ENCODE measurements around the gene GABRD.

The GABRD gene

DNA sequence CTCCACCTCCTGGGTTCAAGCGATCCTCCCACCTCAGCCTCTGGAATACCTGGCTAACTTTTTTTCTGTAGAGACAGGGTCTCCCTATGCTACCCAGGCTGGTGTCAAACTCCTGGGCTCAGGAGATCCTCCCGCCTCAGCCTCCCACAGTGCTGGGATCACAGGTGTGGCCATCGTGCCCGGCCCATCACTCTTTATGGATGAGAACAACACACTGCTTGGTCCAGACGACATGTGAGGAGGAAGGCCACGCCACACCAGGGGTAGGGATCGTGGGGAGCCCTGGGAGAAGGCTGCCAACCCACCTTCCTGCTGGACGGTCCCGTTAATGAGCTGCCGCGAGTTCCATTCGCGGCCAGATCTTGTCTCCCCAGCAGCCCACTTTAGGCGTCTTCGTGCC is 5.0 kb upstream of the GABRD start:
- DNase-seq (ENCODE audit: low read depth, low spot score), result no peak

DNA sequence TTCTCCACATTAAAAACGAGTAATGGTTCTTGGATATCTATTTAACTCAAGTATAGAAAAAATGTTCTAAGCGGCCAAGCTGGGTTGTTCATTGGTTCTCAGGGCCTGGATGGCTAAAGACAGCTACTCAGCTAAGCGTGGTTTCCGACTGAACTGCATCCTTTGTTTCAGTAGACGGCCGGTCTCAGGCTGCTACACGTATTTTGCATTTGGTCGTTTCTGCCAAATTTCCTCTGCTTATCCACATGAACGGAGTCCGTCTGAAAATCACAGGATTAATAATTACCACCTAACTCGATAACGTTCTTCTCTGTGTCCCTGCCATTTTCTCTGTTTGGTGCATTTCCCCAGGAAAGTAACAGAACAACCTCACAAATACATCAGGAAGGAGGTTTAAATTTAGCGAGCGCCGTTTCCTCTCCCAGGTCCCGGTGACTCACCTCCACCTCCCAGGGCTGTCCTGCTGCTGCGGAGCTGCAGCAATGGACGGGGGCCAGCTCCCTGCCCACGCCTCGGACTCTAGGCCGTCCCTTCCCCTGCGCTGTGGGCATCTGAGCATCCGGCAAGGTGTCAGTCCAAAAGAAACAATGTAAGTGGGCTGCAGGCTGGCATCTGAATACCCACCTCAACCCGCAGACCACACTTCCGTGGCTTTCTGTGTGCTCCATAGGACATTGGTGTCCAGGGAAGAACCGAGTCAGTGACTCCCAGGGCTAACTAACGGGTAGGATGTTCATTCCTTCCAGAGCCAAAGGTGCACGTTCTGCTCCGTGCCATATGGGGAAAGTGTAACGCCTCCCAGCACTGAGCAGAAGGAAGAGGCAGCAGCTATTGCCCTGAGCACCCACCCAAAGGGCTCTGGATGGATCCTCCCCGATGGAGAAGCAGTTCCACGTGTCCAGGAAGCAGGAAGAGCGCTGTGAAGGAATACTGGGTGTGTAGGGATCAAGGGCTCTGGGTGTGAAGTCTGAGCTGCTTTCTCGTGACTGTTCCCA is 4.1 kb upstream of the GABRD start:
- no peak for DNase-seq (ENCODE audit: low read depth, low spot score)
- H3K27ac ChIP-seq, result no peak overlapping the region

More for the DNA sequence above, 5.0 kb upstream of the GABRD start:
- H3K27ac ChIP-seq, result no peak overlapping the region

DNA sequence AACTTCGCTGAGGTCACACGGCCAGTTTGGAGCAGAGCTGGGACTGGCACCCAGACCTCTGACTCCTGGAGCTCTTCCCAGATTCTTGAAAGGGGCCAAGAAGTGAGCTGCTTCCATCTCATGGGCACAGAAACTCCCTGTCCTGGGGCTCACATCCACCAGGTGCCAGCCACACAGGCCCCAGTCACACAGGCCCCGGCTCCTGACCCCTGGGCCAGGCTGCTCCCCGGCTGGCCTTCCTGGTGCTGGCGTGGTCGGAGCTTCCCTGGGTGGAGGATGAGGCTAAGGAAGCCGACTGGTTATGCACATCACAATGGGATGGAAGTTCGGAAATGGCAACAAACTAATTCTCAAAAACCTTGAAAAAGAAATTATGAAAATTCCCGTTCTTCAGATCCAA is 3.0 kb upstream of the GABRD start:
- no peak for DNase-seq (ENCODE audit: low read depth, low spot score)

DNA sequence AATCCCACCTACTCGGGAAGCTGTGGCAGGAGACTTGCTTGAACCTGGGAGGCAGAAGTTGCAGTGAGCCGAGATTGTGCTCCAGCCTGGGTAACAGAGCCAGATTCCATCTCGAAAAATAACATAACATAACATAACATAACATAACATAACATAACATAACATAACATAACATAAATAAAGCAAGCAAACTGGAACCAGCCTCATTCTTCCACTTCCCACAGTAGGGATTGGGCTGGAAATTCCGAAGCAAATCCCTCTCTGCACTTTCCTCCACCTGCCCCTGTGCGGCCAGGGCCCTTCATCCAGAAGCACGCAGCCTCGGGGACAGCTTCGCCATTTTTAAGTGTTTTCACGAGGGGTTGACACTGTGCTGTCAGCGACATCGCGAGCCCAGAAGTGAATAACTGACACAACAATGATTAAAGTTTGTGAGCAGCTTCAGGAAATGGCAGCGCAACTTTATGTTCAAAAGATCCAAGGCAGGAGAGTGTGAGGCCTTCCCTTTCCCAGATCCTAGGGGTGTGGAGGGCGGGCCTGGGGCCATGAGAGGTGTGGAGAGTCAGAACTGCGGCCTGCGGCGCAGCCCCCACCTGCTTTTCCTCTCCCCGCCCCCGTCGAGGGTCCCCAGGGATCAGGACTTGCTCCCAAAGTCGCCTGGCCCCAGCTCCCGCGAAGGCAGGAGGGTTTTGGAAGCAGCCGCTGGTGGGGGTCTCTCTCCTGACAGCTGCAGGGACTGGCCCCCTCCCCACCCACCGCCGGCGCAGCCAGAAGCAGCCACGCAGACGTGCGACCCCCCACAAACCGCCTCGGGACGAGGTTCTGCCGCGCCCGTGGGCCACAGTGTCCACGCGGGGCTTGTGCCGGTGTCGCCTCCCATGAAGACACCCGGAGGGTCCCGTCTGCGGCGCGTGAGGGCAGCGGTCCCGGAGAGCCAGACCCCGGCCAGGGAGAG is 651 bp upstream of the GABRD start:
- no peak overlapping the region for H3K27ac ChIP-seq
- DNase-seq (ENCODE audit: low read depth, low spot score), result no peak

More for the DNA sequence above, 3.0 kb upstream of the GABRD start:
- no peak overlapping the region for H3K27ac ChIP-seq

DNA sequence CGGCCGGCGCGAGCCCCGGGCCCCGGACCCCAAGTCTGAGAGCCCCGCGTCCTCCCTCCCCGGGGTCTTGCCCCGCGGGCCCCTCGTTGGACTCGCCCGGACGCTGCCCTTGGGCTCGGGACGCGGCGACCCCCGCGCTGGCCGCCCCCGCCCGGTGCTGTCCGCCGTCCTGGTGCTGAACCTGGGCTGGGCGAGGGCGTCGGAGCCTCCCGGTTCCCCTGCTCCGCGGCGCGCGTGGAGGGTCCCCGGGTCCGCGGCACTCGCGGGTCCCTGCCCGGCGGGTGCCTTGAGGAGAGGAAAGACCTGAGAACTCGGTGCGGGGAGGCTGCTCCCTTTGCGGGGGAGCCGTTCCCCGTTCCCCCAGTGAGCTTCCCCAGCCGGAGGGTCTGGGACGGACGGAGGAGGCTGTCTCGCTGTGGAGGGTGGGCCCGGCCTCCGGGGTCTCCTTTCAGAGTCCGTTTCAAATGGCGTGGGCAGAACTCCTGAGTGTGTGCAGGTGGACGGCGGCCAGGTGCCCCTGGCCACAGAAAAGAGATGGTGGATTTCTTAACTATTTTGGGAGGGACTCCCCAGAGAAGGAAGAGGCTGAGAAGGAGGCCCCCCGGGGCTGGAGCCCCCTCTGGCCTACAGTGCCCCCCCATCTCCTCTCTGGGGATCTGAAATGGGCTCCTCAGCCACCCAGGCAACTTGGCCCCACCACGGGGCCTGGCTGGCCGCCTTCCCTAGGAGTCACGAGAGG is 595 bp downstream of the GABRD start:
- no peak for DNase-seq (ENCODE audit: low read depth, low spot score)
- no peak overlapping the region for H3K27ac ChIP-seq

DNA sequence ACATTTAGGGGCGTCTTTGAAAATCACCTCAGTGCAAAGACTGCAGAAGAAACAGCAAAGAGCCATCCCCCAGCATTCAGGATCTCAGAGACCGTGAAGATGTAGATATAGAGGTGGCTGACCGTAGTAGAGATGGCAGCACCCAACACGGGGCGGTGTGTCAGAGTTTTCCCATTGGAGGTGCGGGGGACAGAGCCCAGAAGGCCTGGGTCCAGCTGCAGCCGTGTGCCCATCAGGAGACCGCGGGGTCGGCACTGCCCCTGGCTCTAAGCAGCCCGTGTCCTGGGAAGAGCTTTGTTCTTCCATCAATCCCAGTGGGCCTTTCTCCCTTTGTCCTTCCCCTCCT is 1.1 kb downstream of the GABRD start:
- no peak overlapping the region for H3K27ac ChIP-seq
- no peak for DNase-seq (ENCODE audit: low read depth, low spot score)

DNA sequence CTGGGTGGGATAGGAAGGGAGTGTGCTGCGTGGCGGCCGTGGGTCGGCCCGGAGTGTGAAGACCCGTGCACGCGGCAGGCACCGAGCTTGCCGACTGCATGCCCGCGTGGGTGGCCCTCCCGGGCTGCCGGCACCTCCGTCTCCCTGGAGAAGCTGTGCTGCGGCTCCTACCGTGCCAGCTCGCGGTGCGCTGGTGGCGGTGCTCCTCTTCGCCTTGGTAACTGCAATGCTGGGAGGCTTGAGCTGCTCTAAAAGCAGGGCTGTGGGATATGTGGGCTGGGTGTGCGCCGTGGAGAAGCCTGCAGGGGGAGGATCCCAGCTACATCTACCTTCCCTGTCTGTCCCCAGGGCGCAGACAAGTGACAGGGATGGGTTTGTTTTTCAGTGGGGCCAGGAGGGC is 2.4 kb downstream of the GABRD start:
- DNase-seq (ENCODE audit: low read depth, low spot score), result no peak
- no peak overlapping the region for H3K27ac ChIP-seq

DNA sequence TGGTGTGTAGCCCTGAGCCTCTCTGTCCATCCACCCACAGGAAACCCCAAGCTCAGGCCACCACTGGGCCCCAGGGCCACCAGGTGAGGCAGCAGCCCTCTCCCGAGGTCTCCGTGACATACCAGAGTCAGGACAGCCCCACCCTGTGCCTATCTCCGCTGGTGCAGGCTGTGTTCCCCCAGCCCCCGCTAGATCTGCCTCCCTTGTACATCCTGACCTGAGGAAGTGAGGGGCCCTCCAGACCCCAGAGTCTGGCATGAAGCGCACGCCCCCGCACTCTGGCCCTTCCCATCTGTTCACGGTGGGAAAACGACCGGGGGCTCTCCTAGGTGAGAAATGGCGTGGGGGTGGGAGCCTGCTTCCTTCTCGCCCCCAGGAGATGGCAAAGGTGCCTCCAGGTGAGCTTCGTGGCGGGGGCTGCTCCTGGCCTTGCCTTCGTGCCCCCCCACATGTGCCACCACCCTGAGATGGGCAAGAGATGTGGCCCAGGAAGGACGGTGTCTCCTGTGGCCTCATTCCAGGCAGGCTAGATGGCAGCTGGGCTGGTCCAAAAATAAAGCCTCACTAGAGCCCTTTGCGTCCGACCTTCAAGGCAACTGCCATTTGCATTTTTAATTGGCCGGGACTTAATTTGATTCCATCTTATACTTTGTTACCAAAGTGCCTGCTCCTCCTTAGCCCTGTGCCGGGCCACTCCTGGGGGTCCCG is 3.1 kb downstream of the GABRD start:
- no peak for DNase-seq (ENCODE audit: low read depth, low spot score)
- no peak overlapping the region for H3K27ac ChIP-seq

DNA sequence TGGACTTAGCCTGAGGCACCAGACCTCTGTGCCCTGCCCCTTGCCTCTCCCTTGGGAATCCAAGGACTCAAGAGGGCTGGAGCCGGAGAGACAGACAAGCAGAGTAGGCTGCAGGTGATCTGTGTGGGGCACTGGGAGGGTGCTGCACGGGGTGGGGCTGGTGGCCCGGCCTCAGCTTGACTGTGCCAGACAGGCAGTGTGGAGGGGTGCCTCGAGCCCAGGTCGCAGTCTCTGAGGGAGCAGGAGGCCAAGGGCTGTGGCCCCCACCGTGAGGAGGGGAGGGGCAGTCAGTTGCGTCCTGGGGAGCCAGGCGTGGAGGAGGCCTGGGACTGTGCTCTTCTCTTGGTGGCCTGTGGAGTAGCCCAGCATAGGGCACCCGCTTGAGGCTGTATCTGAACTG is 4.0 kb downstream of the GABRD start:
- H3K27ac ChIP-seq, result no peak overlapping the region
- no peak for DNase-seq (ENCODE audit: low read depth, low spot score)

DNA sequence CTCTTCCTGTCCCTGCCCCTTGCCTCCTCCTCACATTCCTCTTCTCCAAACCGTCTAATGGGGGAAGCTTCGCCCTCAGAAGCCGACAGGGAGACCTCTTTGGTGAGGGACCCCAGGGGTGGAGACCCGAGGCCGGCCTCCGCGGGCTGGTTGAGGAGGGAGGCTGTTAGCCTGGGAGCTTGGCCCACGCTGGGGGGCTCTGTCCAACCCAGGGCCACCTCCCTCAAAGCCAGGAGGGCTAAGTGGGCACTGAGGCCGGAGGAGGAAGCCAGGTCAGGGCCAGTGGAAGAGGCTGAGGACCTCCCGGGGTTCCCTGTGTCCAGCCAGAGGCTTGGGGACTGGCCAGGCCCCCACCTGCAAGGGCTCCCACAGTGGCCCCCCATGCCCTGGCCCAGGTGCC is 5.3 kb downstream of the GABRD start:
- H3K27ac ChIP-seq, result no peak overlapping the region
- no peak for DNase-seq (ENCODE audit: low read depth, low spot score)

DNA sequence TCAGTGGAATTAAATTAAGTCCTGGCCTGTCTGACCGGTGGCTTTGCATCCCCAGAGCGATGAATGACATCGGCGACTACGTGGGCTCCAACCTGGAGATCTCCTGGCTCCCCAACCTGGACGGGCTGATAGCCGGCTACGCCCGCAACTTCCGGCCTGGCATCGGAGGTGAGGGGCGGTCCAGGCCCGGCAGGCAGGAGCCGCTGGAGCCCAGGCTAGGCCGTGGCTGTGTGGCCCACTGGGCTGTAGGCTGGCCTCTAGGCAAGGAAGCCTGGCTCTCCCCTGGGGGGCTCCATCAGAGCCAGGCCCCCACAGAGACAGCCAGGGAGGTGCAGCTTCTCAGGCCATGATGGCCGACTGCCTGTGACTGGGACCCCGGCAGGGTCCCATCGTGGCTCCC is 5.7 kb downstream of the GABRD start:
- H3K27ac ChIP-seq, result no peak overlapping the region
- no peak for DNase-seq (ENCODE audit: low read depth, low spot score)

DNA sequence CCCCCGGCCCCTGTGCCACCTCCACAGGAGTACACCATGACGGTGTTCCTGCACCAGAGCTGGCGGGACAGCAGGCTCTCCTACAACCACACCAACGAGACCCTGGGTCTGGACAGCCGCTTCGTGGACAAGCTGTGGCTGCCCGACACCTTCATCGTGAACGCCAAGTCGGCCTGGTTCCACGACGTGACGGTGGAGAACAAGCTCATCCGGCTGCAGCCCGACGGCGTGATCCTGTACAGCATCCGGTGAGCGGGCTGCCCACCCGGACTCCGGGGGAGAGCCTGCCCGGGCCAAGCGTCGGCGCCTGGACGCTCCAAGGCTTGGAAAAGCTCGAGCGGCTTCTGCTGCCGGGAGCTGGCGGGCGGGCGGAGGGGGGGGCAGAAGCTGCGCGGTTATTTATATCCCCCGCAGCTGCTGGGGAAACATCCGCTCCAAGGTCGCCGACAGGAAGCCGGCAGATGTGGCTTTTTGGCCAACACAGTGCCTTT is 6.4 kb downstream of the GABRD start:
- no peak overlapping the region for H3K27ac ChIP-seq
- DNase-seq (ENCODE audit: low read depth, low spot score), result no peak

DNA sequence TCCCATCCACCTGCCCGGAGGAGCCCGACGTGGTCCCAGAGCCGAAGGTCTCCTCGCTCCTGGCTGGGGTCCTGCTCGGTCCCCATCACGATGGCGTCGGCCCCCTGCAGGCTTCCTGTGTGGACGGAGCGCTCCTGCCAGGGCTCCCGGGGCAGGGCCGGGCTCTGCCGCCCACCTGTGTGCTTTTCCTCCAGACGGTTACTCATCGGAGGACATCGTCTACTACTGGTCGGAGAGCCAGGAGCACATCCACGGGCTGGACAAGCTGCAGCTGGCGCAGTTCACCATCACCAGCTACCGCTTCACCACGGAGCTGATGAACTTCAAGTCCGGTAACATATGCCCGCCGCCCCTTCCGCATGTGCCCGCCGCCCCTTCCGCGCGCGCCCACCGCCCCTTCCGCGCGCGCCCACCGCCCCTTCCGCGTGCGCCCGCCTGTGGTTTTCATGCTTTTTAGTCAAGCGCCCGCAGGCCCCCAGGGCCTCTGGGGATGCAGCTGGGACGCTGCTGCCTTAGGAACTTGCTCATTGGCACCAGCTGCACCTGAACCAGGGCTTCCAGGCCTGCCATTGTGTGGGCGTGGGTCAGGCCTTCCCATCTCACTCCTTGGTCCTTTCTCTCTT is 8.9 kb downstream of the GABRD start:
- no peak overlapping the region for H3K27ac ChIP-seq
- DNase-seq (ENCODE audit: low read depth, low spot score), result no peak

DNA sequence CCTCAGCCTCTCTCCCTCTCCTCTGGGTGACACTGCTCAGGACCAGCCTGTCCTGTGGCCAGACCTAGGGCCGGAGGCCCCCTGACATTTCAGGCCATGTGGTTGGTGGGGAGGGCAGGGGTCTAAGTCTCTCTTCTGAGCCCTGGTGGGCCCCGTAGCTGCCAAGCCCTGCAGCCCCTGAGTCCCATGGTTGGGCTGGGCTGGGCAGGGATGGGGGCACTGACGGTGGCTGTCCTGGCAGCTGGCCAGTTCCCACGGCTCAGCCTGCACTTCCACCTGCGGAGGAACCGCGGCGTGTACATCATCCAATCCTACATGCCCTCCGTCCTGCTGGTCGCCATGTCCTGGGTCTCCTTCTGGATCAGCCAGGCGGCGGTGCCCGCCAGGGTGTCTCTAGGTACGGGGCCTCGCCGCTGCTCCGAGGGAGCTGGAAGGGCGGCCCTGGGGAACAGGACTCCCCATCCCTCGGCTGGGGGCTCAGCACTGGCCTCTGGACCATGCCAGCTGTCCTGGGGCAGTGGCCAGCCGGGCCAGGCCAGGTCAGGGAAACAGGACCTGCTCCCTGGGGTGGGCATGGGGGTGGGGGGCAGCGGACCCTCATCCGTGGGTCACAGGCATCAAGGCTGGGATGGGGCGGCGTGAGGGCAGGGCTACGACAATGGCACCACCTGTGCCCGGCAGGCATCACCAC is 9.9 kb downstream of the GABRD start:
- no peak for DNase-seq (ENCODE audit: low read depth, low spot score)
- H3K27ac ChIP-seq, result no peak overlapping the region

DNA sequence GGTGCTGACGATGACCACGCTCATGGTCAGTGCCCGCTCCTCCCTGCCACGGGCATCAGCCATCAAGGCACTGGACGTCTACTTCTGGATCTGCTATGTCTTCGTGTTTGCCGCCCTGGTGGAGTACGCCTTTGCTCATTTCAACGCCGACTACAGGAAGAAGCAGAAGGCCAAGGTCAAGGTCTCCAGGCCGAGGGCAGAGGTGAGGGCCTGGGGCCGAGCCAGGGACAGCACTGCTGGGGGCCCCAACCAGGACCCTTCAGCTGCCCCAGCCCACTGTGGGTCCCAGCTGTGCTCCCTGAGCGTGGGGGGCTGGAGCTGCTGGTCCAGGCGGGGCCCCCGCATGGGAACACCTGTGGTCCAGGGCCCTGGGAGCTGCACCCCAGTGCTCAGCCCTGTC is 10.4 kb downstream of the GABRD start:
- H3K27ac ChIP-seq, result no peak overlapping the region
- no peak for DNase-seq (ENCODE audit: low read depth, low spot score)

DNA sequence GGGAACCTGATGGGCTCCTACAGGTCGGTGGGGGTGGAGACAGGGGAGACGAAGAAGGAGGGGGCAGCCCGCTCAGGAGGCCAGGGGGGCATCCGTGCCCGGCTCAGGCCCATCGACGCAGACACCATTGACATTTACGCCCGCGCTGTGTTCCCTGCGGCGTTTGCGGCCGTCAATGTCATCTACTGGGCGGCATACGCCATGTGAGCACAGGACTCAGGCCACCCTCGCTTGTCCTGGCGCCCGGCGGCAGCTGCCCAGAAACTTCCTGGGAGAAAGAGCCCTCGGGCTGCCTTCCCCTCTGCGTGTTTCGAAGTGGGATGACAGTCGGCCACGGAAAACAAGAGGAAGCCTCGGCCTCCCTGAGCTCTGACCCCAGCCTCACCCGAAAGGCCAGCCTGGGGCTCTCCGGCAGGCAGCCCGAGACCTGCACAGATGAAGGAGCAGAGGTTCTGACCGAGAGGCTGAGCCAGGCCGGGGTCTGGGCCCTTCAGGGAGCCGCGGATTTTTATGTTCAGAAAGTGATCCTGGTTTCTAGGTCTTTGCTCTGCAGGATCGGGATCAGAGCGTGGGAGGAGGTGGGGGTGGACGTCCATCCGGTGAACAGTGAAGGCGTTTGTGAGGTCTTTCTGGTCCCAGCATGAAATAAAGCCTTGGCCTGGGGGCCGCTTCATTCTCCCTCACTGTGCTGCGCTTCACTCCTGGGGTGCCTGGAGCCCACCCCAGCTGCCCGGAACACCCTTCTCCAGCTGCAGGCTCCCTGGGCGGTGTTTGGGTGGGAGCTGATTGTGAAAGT is 11.1 kb downstream of the GABRD start:
- DNase-seq (ENCODE audit: low read depth, low spot score), result no peak
- H3K27ac ChIP-seq, result no peak overlapping the region

DNA sequence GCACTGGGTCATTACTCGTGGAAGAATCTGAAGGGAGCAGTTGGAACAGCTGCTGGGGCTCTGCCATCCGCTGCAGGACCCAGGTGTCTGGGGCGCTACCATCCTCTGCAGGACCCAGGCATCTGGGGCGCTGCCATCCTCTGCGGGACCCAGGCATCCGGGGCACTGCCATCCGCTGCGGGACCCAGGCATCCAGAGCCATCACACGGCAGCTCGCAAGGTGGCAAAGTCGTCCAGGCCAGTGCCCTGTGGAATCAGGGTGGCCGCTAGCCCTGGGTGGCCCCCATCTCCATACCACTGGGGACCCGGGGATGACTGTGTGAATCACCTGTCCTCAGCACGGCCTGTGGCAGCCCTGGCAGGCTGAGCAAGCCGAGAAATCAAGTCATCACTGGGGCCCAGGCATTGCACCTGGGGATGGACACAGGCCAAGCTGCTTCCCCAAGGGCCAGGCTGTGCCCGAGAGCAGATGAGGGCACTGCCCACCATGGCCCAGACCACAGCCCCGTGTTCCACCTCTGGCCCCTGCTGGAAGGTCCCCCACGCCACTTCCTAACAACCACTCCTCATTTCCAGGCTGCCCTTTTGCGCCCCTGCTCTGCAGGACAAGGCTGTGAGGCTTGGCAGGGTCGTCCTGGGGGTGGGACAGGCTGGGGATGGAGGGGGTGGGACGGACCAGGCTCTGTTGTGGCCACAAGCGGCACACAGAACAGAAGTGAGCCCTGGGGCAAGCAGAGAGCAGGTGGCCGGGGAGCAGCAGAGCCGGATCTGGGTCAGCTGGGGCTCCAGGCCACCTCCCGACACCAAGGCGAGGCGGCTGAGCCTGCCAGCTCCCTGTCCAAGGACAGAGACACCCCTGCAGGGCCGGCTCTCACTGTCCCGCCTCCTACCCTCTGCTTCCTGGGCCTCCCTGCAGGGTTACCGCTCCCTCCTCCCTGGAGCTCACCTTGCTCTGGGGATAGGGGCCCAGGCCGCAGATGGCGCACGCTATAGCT is 12.7 kb downstream of the GABRD start:
- no peak for DNase-seq (ENCODE audit: low read depth, low spot score)
- no peak overlapping the region for H3K27ac ChIP-seq

All from epithelial cell of prostate (primary cell).